NCI-H1694 (cell line): ENCODE results near the gene SULT1C3.
"Not testable (repeated sequence)": the region's sequence is repeated elsewhere in the genome, so short reads cannot be mapped to it uniquely, and the experiment has no call there.

Experiments used
- DNase-seq: peaks from one replicate; lab custom pipeline; 2025; lab: John Stamatoyannopoulos, UW

SULT1C3 gene

DNA sequence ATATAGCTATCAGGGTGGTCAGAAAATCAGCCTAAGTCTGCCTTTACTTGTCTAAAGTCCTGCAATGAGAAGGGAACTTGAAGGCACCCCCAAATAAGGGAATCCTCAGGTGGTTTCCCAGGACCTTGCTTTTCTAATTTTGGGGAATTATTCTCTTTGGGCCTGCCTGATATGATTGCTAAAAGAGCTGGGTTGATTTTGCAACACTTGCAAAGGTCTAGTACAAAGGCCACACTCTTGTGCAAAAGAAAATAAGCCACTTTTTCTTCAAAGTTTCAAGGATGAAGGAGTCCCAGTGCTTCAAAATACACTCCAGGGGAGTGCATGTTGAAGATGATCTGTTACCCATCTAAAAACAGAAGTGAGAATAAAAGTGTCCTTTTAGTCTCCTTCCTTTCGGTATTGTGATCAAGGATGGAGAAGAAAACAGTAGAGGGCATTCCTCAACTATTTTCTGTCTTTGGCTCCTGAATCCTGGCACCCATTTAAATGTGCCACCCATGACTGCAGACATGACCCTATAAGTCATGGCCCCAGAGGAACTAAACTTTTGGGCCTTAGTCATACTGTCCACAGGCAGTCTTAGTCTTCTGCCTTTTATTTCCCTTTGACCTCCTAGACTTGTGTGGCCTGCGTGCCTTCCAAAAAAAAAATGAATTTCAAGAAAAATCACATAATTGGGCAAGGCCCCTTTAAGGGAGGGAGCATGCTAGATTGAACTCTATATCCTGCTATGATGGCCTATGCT lies 5.1 kb downstream of the SULT1C3 start:
- DNase-seq, result no peak

GRCh38 chr2:108253106-108253505 lies 13.3 kb downstream of the SULT1C3 start:
- no peak for DNase-seq

DNA sequence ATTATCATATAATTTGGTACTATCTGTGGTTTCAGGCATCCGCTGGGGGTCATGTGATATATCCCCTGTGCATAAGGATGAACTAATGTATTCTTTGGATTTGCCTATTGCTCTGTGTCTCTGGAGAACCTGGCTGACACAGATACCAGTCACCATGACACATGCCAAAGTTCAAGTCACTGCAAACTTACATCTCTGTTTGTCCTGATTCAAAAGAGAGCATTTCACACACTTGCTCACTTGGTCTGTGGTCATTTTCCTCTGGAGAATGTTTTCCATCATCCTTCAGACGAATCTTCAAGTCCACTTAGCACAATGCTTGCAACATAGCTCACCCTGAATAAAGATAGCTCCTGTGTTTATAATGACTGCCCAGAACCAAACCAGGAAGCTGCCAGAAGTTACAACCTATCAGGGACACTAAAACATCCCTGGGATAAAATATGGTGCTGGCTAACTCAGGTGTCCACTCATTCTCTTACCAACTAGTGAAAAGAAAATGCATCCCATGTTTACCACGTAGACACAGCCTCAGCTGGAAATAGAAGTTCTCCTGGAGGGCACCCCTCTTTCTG lies 18.1 kb downstream of the SULT1C3 start:
- no peak for DNase-seq

GRCh38 chr2:108260773-108261172 lies 21.0 kb downstream of the SULT1C3 start:
- no peak for DNase-seq

DNA sequence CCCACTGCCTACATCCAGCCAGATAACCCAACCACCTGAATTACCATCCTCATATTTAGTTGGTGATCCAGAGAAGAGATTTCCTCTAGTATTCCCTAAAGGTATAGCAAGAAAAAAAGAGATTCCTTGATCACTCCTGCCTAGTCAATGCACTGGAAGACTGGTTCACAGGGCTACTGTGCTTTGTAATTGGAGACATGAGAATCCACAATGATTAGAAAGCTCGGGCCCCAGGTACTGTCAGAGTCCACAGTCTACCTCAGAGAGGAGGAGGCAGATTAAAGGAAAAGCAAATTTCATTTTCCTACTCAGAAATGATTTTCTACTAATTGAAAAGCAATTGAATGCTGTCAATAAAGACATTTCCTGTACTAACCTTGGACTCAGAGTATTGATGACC lies 22.3 kb downstream of the SULT1C3 start:
- no peak for DNase-seq

DNA sequence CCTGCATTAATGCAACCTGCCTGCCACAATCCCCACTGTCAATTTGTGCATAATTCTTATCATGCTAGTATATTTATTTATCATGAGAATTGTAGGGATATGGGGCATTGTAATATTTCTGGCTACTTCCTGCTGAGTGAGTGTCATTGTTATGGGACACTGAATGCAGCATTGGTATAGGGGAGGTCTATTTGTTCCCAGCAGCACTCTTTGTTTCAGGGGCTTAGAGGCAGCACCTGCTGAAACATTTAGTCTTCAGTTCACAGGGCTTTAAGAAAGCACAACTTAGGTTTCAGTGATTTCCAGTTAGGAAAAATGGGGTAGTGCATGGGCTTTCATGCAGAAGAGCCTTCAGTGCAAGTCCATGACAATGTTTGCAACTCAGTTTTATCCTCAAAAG lies 23.6 kb downstream of the SULT1C3 start:
- DNase-seq, result no peak

- DNase-seq, result no peak
These were observed 26.4 kb downstream of the SULT1C3 start for GRCh38 chr2:108266218-108266617.

- DNase-seq, result no peak
These were observed 27.3 kb downstream of the SULT1C3 start for GRCh38 chr2:108267101-108267500.

GRCh38 chr2:108268001-108268400 lies 28.2 kb downstream of the SULT1C3 start:
- no peak for DNase-seq

DNA sequence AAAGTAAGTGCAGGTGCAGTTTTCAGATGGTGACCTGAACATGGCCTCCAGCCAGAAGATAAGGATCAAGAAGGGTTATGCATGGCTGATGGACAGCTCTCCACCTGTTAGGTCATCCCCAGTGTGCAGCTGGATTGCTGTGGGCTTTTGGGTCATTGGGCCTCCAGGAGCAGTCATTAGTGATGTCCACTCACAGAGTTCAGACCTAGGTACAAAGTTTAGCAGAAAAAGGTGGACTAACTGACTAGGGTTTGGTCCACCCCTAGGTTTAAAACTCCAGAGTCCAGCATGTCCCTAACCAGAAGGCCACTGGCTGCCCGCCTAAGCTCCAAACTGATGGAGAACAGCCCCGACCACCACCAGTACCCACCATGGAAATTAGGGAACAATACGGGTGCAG lies 30.6 kb downstream of the SULT1C3 start:
- no peak for DNase-seq

GRCh38 chr2:108270768-108271506 lies 31.2 kb downstream of the SULT1C3 start:
- no peak for DNase-seq

DNA sequence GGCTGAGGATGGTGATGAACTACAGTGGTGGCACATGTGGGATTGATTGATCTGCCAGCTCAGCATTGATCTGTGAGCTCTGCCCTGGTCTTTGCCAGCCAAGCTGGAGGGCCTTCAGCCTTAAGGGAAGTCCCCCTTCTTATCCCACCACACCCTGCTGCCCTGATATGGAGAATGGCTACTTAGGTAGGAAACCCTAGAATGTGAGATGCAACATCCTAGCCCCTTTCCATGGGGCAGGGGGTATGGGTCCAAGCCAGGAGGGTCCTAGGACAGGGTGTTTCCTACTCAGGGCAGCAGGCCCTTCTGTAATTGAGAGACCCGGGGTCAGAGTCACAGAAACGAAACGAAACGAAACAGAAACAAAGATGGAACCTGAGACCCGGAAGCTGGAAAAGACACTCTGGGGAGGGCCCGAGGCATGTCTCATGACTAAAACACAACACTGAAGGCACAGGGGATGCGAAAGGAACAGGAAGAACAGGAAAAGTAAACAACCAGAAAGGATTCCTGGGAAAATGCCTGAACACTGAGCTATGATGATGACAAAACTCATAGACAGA lies 32.0 kb downstream of the SULT1C3 start:
- no peak for DNase-seq

DNA sequence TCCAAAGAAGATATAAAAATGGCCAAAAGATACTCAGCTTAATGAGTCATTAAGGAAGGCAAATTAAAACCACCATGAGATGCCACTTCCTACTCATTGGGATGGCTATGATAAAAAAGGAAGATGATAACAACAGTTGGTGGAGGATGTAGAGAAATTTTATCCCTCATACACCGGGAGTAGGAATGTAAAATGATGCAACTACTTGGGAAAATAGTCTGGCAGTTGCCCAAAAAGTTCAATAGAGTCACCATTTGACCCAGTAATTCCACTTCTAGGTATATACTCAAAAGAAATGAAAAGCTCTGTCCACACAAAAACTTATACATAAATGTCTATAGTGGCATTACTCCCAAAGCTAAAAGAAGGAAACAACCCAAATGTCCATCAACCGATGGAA lies 38.9 kb downstream of the SULT1C3 start:
- DNase-seq, result no peak

- no peak for DNase-seq
These were observed 39.7 kb downstream of the SULT1C3 start for GRCh38 chr2:108279468-108279867.

GRCh38 chr2:108280466-108280865 lies 40.7 kb downstream of the SULT1C3 start:
- DNase-seq, result no peak

DNA sequence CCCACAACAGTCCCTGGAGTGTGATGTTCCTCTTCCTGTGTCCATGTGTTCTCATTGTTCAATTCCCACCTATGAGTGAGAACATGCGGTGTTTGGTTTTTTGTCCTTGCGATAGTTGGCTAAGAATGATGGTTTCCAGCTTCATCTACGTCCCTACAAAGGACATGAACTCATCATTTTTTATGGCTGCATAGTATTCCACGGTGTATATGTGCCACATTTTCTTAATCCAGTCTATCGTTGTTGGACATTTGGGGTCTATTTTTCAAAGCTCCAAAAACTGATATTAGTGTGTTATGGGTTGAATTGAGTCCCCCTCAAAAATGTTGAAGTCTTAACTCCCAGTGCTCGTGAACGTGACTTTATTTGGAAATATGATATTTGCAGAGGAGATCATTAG lies 44.8 kb downstream of the SULT1C3 start:
- not testable (repeated sequence) for DNase-seq

GRCh38 chr2:108285616-108286015 lies 45.8 kb downstream of the SULT1C3 start:
- DNase-seq, result no peak

DNA sequence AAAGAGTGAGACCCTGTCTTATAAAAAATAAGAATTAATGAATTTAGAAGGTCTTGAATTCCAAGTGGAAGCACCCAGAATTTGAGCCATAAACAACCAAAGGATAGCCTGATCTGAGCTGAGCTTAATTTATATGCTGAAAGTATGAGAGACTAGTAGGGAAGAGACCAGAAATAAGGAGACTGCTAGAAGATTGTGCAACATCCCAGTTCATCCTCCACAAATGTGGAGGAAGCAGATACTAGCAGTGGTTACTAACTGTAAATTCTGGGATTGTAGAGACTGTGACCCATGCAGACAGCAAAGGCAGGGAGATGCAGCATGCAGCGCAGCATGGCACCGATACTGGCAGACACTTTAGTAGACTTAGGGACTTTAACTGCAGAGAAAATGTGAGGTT lies 47.4 kb downstream of the SULT1C3 start:
- DNase-seq, result no peak

DNA sequence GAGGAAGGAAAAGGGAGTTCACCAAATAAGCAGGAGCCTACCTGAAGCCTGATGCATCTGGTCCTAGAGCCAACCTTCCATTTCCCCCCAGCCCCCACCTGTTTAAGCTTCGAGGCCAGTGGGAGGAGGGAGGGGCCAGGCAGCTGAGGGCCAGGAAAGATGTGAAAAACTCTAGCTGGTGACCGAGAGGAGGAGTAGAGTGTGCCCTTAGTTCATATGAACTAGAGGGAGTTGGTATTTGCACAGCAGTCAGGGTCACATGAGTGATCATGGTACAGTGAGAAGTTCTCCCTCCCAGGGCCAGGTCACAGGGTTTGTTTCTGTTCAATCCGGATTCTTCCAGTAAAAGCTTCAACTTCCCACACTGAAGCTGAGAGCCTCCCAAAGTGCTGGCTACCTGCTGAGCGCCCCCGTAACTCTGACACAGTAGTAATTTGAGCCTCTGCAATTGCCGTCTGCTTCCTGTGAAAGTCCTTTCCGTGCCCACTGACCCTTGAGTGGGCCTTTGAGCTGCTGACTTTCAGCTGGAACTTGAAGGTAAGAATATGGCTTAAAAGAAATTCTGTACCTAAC lies 48.9 kb downstream of the SULT1C3 start, which contains the start of gene SULT1C2:
Gene SULT1C2, plus strand, starts transcription at position 362 of the 573 bp plus-strand sequence. CDS start 4,773 bp downstream, outside the sequence.
- DNase-seq, result no peak

DNA sequence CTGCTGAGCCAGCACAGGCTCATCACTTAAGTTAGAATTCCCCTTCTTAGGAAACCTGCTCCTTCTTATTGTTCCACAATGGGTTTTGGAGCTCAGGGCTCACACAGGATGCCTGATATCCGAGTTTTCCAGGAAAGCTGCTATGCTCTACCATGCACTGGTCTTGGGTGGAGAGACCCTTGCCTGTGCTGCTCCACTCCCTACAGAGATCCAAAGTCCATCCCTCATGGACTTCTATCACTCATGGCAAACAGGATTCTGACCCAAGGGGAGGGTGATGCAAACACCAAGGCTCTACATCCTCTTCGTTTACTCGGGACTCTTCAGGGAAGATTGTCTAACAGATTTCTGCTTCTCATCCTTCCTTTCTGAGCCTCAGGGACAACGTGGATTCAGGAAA lies 54.1 kb downstream of the SULT1C3 start:
- DNase-seq, result no peak

GRCh38 chr2:108297436-108298141 lies 57.8 kb downstream of the SULT1C3 start:
- no peak for DNase-seq

GRCh38 chr2:108301558-108301957 lies 61.8 kb downstream of the SULT1C3 start:
- DNase-seq, result no peak
